ENCODE measurements around the gene MLF1.

GRCh38 chr3:158642005-158642404, 71.0 kb downstream of the MLF1 start:
- no peak for TF ChIP-seq CTCF (IDR thresholded peaks at IDR 0.05)
- no peak for TF ChIP-seq ZFX (IDR thresholded peaks at IDR 0.05; ENCODE audit: borderline replicate concordance)

Measured in 22Rv1 (cell line).